NCI-H1436 (cell line): ENCODE results near the gene POTEB2.
"Not testable (repeated sequence)": the region's sequence is repeated elsewhere in the genome, so short reads cannot be mapped to it uniquely, and the experiment has no call there.

ENCODE experiments used
- DNase-seq: peaks from one replicate; lab custom pipeline; 2025; lab: John Stamatoyannopoulos, UW

The POTEB2 gene

DNA sequence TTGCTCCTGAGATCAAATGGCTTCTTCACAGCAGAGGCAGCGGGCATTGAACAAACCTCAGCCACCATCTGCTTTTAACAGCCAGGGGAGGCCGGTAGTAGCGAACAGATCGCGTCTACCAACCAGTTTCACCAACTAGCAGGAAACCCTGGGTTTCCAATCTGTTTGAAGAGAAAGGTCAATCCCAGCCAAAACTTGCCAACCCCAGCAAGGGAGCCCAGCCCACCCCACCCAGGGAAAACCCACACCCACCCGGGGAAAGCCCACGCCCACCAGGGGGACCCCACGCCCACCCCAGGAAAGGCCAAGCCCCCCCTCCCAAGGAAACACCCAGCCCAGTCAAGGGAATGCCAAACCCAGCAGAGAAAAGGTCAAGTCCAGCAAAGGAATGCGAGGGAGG is at the start of gene POTEB2:
Gene POTEB2, minus strand, starts transcription at position 101 of the 400 bp plus-strand sequence. Its CDS starts 33 bp downstream, at position 68.
- DNase-seq, result not testable (repeated sequence)

DNA sequence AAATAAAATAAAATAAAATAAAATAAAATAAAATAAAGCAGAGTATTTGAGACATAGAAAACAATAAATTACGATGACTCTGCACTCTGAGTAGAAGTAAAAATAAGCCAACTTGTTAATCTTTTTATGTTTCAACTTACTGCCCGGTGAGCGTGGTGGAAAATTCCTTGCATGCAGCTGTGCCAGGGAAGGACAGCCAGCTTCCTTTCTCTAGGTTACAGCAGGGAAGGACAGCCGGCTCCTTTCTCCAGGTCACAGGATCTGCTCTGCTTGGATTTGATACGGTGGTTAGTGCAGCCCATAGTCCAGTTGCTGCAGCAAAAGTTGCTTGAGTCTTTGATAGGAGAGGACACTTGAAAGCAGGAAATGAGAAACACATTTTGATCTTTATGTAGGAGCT is 13.8 kb upstream of the POTEB2 start:
- DNase-seq, result not testable (repeated sequence)

DNA sequence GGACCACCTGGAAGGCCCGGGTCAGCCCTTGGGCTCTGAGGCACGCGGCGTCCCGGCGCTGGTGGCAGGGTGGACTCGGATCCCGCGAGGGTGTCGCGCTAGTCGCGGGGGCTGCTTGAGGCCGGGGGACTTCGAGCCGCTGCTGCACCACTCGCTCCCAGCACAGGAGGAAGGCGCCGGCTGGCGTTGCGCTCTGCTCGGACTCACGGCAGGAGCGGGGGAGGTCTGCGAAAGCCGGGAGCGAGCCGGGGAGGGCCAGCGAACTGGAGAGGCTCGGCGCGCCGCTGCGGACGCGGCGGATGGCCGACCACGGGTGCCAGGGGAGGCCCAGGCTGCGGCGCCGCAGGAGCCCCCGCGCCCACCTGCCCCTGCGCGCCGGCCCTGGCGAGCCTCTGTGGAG is 12.3 kb upstream of the POTEB2 start:
- DNase-seq, result not testable (repeated sequence)

DNA sequence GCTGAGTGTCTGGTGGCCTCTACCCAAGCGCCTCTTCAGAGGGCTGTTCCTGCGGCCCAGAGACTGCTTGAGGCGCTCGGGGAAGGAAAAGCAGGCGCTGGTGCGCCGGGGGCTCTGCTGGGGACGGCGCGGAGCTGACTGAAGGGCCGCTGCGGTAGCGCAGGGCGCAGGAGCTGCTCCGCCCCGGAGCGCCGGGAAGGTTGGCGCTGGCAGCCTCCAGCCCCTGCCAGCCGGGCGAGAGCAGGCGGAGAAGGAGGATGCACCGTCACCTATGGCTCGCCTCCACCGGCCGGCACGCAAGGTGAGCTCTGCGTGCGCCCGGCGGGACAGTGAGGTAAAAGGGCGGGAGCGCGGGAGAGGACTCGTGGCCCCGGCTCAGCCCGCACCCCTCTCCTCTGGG is 11.7 kb upstream of the POTEB2 start:
- DNase-seq, result not testable (repeated sequence)
